HG02610 (cell line): Measurements from ENCODE around the gene OR56A4.

Experiments used
- ATAC-seq: cut with Tn5 transposase; IDR thresholded peaks from one replicate; pipeline ENCODE4 v1.9.1; 2021; ENCODE audit warnings: mild to moderate bottlenecking, moderate library complexity; ENCODE audit not compliant: unreplicated experiment

Gene OR56A4, protein sequence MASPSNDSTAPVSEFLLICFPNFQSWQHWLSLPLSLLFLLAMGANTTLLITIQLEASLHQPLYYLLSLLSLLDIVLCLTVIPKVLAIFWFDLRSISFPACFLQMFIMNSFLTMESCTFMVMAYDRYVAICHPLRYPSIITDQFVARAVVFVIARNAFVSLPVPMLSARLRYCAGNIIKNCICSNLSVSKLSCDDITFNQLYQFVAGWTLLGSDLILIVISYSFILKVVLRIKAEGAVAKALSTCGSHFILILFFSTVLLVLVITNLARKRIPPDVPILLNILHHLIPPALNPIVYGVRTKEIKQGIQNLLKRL

DNA sequence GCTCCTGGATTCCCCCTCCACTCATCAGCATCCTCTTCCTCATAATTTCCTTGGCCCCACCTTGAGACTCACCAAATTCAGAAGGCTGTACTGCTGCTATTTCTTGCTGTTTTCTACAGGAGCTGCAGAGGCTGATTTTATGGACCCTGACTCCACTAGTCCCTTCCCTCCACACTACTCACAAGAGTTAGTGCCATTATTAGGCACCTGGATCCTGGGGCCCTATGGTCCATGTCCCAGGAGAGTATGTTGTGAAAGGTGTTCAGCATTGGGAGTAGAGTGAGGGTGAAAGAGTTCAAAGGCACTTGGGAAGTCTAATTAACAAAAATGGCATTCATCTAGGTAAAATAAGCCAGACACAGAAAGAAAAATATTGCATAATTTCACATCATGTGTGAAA, at the start of gene OR56A4:
Gene OR56A4 (minus strand): TSS at position 101 of the 400 bp plus-strand sequence. CDS start 3,954 bp downstream, outside the sequence.
- no peak for ATAC-seq

DNA sequence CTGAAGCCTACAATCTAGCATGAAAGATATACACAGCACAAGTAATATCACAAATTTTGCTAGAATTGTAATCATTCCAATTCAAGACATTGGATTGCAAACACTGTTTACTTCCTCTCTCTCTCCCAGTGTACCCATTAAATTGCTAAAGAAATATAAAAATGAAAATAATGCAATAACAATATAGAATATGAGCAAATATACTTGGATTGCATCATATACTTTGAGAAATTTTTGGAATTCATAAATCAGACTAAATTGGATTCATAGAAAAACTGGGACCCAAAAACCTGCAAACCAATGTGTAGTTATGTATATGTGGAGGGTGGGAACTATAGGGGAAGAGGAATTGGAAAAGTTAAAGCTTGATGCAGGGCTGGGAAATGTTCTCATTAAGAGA, 48.8 kb upstream of the OR56A4 start:
- no peak for ATAC-seq

DNA sequence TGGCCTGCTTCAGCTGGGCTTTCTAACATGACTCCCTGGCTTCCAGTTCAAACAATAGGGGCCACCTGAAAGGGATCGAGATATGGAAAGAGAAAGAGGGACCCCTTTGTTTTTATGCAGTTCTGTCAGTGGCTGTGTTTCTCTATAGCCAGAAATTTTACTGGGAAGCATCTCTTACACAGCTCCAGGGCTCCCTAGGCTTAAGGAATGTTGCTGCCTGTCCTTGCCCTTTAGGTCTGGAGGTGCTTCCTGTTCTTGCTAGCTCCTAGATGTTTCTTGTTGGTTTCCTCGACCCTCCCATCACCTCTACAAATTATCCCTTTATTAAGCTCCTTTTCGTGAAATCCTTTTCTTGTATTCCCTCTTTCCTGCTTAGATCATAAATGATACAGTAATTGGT, 45.6 kb upstream of the OR56A4 start:
- no peak for ATAC-seq

DNA sequence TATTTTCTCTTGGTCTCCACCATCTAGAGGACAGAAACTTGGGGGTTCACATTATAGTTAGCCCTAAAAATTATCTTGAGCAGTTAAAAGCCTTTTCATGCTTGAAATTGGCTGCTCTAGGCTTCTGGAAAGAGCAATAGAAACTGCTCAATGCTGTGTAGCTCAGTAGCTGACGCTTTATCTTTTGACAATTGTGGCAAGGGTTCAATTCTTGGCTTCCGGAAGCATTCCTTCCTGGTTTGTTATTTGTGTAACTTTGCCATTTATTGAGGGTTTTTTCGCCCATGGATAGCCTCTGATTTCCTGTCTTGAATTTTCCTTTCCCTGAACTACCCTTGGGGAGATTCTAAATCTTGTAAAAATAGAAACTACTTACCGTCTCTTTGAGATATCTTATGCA, 34.1 kb upstream of the OR56A4 start:
- ATAC-seq = no peak

DNA sequence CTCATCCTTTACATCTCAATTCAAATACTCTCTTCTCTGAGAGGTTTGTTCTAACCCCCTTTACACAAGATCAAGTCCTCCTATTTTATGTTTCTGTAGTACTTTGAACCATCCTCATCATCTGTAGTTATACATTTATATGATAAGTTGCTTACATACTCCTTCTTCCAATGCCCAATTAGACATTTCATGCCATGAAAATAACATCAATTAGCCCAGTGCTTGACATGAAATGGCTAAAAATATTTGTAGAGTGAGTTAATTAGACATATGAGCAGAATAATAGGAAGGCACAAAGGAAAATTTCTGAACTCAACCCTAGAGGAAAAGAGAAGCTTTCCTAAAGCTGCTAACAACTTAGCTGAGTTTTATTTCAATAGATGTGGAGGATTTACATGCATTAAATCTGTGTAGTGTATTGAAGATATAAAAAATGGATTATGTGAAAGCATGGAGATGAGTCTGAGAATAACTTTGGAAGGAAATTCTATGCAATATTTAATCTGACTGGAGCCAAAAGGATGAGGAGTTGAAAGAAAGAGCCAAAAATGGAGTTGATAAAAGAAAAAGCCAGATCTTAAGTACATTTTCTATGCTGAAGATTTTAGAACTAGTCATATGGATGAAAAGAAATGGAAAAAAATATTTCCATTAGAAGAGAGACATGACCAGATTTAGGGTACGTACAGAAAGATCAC, 24.1 kb upstream of the OR56A4 start, which contains the start of gene OR56A1:
Gene OR56A1 (minus strand): TSS at position 51 of the 698 bp plus-strand sequence. CDS start 3,066 bp downstream, outside the sequence.
- ATAC-seq = no peak

DNA sequence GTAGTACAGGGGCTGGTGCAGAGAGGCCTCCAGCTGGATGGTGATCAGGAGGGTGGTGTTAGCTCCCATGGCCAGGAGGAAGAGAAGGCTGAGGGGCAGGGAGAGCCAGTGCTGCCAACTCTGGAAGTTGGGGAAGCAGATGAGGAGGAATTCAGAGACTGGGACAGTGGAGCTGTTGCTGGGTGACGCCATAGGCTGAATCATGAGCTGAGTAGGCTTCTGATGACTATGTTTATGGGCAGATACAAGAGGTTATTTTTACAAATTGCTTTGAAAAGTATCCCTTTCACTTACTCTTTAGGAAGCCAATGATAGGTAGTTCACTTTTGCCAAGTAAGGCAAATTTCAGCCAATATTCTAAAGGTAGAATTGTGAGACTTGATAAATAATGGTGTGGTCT, 20.8 kb upstream of the OR56A4 start:
- ATAC-seq = no peak

DNA sequence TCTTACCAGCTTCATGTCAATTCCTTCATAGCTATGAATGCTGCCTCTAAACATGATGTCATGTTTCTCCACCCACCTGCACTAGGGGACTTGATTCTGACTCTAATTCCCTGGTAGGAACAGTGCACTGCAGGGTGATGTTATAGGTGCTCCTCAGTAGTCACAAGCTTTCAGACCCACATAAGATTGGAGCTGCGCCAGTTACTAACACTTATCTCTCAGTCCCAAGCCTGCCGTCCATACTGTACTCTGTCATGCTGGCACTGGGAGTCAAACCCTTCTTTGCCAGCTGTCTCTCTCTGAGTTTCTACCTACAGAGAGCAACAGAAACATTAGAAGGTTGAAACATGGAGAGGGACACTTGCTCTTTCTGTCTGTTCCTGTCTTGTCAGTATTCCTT, 18.3 kb upstream of the OR56A4 start:
- no peak for ATAC-seq

DNA sequence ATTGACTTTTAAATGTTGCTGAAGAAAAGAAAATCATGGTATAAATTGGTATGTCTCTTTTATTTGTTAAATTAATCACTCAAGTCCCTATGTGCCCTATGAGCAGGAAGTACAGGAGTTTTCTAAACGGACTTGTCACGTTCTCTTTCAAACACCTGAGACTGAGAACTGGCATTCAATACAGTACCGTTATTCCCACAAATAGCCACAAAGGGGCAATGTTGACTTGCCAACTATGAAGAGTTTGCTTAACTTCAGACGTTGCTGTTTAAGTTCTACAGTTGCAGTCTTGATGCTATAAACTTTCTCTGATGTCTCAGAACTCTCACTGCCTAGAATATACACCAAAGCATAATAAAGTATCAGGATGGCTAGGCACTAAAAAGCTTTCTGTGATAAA, 16.2 kb upstream of the OR56A4 start:
- ATAC-seq = no peak

DNA sequence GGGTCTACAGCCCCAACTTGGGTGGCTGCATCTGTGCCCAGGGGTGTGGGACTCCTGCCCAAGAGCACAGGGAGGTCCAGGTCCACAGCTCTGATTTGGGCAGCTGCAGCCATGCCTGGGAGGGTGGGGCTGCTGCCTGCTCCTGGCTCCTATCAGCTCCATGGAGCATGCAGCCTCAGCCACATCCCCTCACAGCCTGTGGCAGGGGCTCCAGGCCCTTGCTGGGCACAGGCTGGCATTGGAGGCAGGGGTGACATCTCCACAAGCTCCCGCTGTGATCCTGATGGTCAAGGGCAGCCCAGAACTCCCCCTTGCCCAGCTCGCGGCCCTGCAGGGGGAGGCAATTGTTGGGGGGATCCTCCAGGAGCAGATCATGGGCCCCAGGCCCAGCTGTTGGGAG, 6.3 kb upstream of the OR56A4 start:
- ATAC-seq = no peak

DNA sequence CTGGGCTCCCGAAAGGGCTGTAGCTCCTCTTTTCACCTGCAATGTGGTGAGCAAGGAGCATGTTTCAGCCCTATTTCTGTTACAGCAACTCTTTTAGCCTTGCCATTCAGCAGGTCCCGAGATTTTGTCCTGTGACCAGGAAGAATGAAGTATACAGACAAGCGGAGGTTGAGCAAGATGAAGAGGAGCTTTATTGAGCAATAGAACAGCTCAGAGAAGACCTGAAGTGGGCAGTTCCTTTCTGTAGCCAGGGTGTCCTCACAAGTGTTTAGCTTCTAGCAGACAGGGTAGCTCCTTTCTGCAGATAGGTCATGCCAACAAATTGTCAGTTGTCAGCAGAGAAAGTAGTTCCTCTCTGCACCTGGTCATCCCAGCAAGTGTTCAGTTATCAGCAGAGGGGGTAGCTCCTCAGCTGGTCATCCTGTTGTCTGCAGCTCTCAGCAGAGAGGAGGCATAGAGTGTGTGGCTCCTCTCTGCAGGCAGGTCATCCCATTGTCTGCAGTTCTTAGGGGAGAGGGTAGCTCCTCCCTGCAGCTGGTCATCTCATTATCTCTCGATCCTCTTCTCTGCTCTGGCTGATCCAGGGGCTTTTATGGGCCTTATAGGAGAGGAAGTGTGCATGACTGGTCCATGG, 5.4 kb upstream of the OR56A4 start:
- ATAC-seq = no peak

DNA sequence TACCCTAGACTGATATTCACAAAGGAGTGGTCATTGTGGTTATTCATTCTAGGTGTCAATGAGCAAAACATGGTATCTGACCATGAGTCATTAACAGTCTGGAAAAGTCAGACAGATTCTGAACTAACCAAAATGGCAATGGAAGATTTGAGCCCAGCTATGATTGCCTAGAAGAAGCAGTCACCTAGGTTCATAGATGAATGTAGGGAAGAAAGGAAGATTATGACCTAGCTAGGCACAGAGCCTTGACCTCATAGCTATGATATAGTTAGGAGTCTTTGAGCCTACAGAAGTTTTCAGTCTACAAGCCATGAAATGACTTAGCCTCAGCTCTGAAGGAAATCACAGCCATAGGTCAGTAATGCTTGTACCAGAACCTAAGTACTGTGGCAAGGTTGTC, 351 bp downstream of the OR56A4 start:
- no peak for ATAC-seq

DNA sequence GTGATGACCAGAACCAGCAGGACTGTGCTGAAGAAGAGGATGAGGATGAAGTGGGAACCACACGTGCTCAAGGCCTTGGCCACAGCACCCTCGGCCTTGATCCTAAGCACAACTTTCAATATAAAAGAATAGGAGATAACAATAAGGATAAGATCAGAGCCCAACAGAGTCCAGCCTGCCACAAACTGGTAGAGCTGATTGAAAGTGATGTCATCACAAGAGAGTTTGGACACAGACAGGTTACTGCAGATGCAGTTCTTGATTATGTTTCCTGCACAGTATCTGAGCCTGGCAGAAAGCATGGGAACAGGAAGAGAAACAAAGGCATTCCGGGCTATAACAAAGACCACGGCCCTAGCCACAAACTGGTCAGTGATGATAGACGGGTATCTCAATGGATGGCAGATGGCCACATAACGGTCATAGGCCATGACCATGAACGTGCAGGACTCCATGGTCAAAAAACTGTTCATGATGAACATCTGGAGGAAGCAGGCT, 4.5 kb downstream of the OR56A4 start:
- no peak for ATAC-seq

DNA sequence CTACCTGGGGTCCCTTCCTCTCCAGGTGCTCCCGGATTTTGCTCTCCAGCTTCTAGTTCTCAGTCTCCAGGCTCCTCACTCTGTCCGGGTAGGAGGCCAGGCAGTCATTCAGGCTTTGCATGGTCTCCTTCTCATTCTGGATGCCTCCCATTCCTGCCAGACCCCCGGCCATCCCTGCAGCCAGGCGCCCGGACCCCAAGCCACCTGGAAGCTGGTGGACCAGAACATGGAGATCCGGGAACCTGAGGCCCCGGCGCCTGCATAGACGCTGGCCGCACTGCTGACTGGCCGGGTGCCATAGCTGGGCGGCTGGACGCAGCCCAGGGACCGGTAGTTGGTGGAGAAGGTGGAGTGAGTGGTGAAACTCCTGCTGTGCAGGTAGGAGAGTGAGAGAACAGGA, 12.0 kb downstream of the OR56A4 start:
- no peak for ATAC-seq

DNA sequence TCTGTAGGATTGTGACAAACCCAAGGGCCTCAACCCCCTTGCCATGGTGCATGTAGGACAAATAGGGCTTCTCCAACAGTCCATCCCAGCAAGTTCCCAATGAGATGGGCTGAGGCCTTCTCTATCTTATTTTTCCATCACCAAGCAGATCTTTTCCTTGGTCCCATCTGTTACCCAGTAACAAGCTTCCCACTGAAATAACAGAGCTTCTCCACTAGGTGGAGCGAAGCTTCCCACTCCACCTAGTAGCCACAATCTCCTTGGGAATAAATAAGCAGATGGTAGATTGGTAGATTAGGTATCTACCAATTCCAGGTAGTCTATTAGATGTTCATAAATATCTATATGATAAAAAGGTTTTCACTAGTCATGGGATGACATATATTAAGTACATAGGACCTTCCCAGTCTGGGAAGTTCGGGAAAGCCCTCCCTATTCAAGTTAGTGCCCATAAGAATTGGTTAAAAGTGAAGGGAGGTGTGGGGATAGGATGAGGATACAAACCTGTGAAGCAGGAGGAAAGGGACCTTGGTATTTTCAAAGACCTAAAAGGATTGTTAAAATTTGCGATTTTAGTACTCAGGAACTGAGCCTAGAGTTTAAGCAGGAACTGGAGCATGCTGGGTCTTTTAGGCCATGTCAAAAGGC, 14.0 kb downstream of the OR56A4 start:
- no peak for ATAC-seq

DNA sequence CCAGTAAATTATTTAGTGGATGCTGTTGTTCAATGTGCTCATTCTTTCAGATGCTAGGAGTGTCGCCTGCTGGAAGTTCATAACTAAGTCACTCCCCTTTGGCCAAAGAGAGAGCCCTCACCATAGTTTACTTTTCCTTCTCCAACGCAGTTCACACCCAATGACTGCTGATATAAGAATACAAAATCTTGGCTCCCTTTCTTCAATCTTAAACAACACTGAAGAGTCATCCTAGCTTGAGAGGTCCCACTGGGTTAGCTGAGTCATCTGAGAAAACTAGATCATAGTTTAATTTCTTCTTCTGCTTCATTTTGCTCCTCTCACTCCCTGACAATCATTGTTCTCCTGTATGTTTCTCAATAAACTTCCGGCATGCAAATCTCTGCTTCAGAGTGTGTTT, 14.6 kb downstream of the OR56A4 start:
- ATAC-seq = no peak

DNA sequence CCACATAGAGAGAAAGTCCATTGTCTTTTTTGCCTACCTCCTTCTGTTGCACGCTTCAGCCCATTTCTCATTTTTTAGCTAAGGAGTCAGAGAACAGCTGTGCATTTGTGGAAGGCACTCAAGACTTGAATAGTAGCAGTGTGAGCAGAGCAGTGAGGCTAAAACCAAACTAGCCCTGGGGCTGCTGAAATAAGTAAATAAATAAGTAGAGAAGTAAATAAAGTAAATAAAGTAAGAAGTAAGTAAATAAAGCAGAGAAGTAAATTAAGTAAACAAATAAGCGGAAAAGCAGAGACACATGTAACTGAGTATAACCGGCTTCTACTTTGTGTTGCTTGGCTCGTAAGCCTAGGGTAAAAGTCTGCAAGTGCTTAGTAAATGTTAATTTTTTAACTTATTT, 17.5 kb downstream of the OR56A4 start:
- ATAC-seq = no peak

DNA sequence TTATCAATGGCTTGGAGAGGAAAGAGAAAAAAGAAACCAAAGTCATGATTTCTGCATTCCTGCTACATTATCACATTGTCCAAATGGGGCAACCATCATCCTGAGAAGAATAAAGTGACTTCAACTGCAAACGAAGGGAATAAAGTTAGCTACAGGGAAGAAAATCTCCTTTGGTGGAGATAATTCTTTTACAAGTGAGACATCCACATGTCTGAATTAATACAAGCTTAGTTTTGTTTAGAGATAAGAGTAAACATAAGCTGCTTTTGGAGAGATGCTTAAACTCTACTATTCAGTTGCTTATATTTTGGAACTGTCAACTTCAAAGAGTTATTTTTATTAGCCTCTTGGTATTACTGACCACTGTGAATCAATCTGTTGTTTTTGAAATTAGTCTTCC, 19.9 kb downstream of the OR56A4 start, which contains the start of gene OR52L1:
Gene OR52L1 (minus strand): TSS at position 101 of the 400 bp plus-strand sequence. CDS start 55 bp downstream, at position 46.
- no peak for ATAC-seq

DNA sequence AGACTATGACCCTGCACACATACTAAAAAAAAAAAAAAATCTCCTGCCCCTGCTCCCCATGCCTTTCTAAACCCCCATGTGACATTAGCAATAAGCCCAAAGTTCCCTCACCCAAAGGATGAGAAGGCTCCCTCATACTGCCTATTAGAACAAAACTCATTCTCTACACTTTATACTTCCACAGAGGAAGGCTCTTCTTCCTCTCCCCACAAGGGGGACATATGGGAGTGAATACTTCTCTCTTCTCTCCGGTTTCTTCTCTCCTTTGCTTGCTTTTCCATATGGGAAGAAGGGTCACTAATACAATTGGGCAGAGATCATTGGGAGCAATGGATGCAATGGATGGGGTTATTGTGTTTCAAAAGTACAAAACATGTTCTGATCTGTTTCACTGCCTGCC, 23.3 kb downstream of the OR56A4 start:
- ATAC-seq = no peak

DNA sequence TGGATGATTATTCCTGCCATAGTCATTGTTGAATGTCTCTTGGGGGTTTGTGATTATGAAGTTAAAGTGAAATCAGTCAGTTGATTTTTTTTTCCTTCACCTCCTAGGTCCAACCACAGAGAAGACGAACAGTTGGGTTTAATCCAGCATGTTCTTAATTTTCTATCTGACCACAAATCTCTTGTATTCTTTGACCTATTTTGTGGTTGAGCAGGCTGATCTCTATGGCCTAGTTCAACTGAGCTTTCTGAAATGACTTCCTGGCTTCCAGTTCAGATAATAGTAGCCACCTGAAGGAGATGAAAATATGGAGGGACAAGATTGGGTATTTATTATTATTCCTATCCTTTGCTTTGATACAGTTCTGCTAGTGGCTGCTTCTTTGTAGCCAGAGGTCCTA, 33.2 kb downstream of the OR56A4 start:
- ATAC-seq = no peak

DNA sequence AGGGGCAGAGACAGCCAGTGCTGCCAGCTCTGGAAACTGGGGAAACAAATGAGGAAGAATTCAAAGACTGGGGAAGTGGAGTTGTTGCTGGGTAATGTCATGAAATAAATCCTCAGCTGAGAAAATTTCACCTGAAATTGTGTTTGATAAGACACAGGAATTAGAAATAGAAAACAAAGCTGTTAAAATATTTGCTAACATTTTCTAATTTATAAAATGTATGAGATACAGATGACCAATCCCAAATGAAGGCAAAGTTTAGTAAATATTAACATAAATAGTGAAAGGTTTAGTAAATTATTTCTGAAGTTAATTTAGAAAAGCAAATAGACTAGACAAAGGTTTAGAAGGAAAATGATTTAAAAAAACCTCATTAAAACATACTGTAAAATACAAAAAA, 38.4 kb downstream of the OR56A4 start, which contains the start of gene OR56A5:
Gene OR56A5 (minus strand): TSS at position 101 of the 400 bp plus-strand sequence. CDS start 0 bp downstream, at position 101.
- no peak for ATAC-seq

DNA sequence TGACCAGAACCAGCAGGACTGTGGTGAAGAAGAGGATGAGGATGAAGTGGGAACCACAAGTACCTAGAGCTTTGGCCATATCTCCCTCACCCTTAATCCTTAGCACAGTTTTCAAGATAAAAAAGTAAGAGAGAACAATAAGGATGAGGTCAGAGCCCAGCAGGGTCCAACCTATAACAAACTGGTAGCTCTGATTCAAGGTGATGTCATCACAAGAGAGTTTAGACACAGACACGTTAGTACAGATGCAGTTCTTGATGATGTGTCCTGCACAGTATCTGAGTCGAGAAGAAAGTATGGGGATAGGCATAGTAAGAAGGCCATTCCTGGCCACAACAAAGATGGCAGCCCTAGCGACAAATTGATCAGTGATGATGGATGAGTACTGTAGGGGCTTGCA, 39.0 kb downstream of the OR56A4 start:
- no peak for ATAC-seq
